Esophagus muscularis mucosa (tissue), 4 donors: ENCODE results near the gene ABCA1. TPM values are rescaled to one million over a fixed set of nuclear protein-coding genes. Genes with fewer than 3 reads are reported as not detected.

ENCODE experiments used
- DNase-seq: peaks from one replicate; pipeline ENCODE4 v3.0.0-alpha.2; 2017; ENCODE audit errors: extremely low spot score
- H3K27ac ChIP-seq, 4 donors: fragments of 200-600 bp; sonication (generic); replicated peaks in 1 of 4; 1 replicate in 3 of 4; 2 replicates in 1 of 4; pipeline ENCODE4 v1.5.1; 2016 to 2019; ENCODE audit warnings: mild to moderate bottlenecking in 1 of 4
- H3K27me3 ChIP-seq, 4 donors: fragments of 200-600 bp; sonication (generic); one replicate each; pipeline versions ENCODE4 v1.5.1 to v1.6.0; 2016 to 2019
- H3K36me3 ChIP-seq, 4 donors: fragments of 200-600 bp; sonication (generic); one replicate each; pipeline ENCODE4 v1.5.1; 2016 to 2019
- H3K4me1 ChIP-seq, 4 donors: fragments of 200-600 bp; sonication (generic); one replicate each; pipeline ENCODE4 v1.5.1; 2016 to 2019
- H3K4me3 ChIP-seq, 4 donors: fragments of 200-600 bp; sonication (generic); 1 replicate in 2 of 4; 2 replicates in 2 of 4; pipeline ENCODE4 v1.5.1; 2016 to 2019; ENCODE audit warnings: mild to moderate bottlenecking in 4 of 4, moderate library complexity in 1 of 4
- H3K9me3 ChIP-seq, 4 donors: fragments of 200-600 bp; sonication (generic); 1 replicate in 3 of 4; 2 replicates in 1 of 4; pipeline ENCODE4 v1.5.1; 2016 to 2019
- CTCF ChIP-seq, 3 experiments: fragments of 200-600 bp in 2 of 3; fragments of 450-650 bp in 1 of 3; sonication (generic) in 2 of 3; IDR thresholded peaks; one replicate each; pipeline ENCODE4 v1.5.1; 2017 to 2019; ENCODE audit warnings: antibody characterized with exemption in 3 of 3, mild to moderate bottlenecking in 2 of 3, moderate library complexity in 1 of 3
- EP300 ChIP-seq: sonication (generic); formaldehyde crosslinking; IDR thresholded peaks from one replicate; pipeline ENCODE4 v1.6.1; 2017; ENCODE audit warnings: antibody characterized with exemption
- POLR2A ChIP-seq: fragments of 450-650 bp; IDR thresholded peaks from one replicate; pipeline ENCODE4 v1.6.1; 2017; ENCODE audit warnings: antibody characterized with exemption, moderate library complexity, mild to moderate bottlenecking, low read depth
- POLR2AphosphoS5 ChIP-seq, 2 donors: sonication (generic); formaldehyde crosslinking; IDR thresholded peaks; one replicate each; pipeline ENCODE4 v1.6.1; 2017; ENCODE audit warnings: antibody characterized with exemption in 2 of 2
- WGBS: methylation state at CpG from one replicate; pipeline ENCODE4 v1.1.5; 2018; 5-methylcytosine and 5-hydroxymethylcytosine counted together
- intact Hi-C: fragments of 100-400 bp; cut with DNase I; formaldehyde crosslinking; loops from one replicate; pipeline ENCODE4 v1.15.1; 2023
- total RNA-seq, 4 donors: library from RNA; depleted of rRNA; stranded (reverse); fragments of >200 nt; gene quantifications; one replicate each; pipeline versions ENCODE4 v1.1.0 to v1.2.1, GENCODE V29; 2016

Gene ABCA1
- total RNA-seq, 4 donors from 2014 or later: 47.8 to 73.9 (median 54.7) TPM

GRCh38 chr9:104854613-104855012, 73.3 kb downstream of the ABCA1 start:
- peaks cover 8 to 82% (median 50%) of the 10 kb centered on the region in 4 donors for H3K36me3 ChIP-seq
- H3K27me3 ChIP-seq: no peaks in the 10 kb centered on the region
- TF ChIP-seq CTCF (IDR thresholded peaks at IDR 0.05) (no peak), POLR2AphosphoS5 (IDR thresholded peaks at IDR 0.05) (no peak), POLR2A (no peak), EP300 (no peak)
- intact Hi-C loops: no loop called here
- H3K4me1 ChIP-seq: peaks cover 15 to 79% (median 68%) of the 10 kb centered on the region in 4 donors
- no peaks in the 10 kb centered on the region for H3K9me3 ChIP-seq
- H3K27ac ChIP-seq: no peak overlapping the region
- no peak overlapping the region for H3K4me3 ChIP-seq
- 100% methylated on average over 1 of the region's 1 CpG for WGBS
- no peak for DNase-seq

- Histone ChIP-seq H3K27me3 (no peaks in the 10 kb centered on the region), H3K36me3 (peaks cover 4 to 78% (median 46%) of the 10 kb centered on the region in 4 donors), H3K4me3 (no peak overlapping the region), H3K4me1 (peaks cover 15 to 72% (median 61%) of the 10 kb centered on the region in 4 donors), H3K27ac (no peak overlapping the region), H3K9me3 (no peaks in the 10 kb centered on the region)
- no peak for DNase-seq
- TF ChIP-seq EP300 (no peak), POLR2A (no peak), POLR2AphosphoS5 (IDR thresholded peaks at IDR 0.05) (no peak), CTCF (IDR thresholded peaks at IDR 0.05) (no peak)
- intact Hi-C loops: no loop called here
These were observed 74.3 kb downstream of the ABCA1 start for GRCh38 chr9:104853683-104854082.

GRCh38 chr9:104853159-104853558, 74.8 kb downstream of the ABCA1 start:
- H3K9me3 ChIP-seq: no peaks in the 10 kb centered on the region
- intact Hi-C loops: no loop called here
- H3K27ac ChIP-seq: no peak overlapping the region
- peaks cover 15 to 74% (median 56%) of the 10 kb centered on the region in 4 donors for H3K4me1 ChIP-seq
- no peak overlapping the region for H3K4me3 ChIP-seq
- no peak for DNase-seq
- H3K27me3 ChIP-seq: no peaks in the 10 kb centered on the region
- 92% methylated on average over 3 of the region's 4 CpGs for WGBS
- peaks cover 0 to 78% (median 41%) of the 10 kb centered on the region in 4 donors for H3K36me3 ChIP-seq
- TF ChIP-seq EP300: no peak

GRCh38 chr9:104851546-104851920, 76.4 kb downstream of the ABCA1 start:
- intact Hi-C loops: no loop called here
- H3K9me3 ChIP-seq: no peaks in the 10 kb centered on the region
- DNase-seq: no peak
- peak overlapping the region in 1 of 4 donors; percentile 36 for H3K27ac ChIP-seq
- TF ChIP-seq EP300 (no peak), POLR2AphosphoS5 (IDR thresholded peaks at IDR 0.05) (no peak), CTCF (IDR thresholded peaks at IDR 0.05) (no peak), POLR2A (no peak)
- 74% methylated on average over 3 of the region's 3 CpGs for WGBS
- H3K4me3 ChIP-seq: no peak overlapping the region
- H3K4me1 ChIP-seq: peaks cover 15 to 73% (median 42%) of the 10 kb centered on the region in 4 donors
- H3K27me3 ChIP-seq: no peaks in the 10 kb centered on the region
- peaks cover 0 to 64% (median 25%) of the 10 kb centered on the region in 4 donors for H3K36me3 ChIP-seq

- peaks cover 0 to 58% (median 19%) of the 10 kb centered on the region in 4 donors for H3K36me3 ChIP-seq
- WGBS: 84% methylated on average over 6 of the region's 6 CpGs
- intact Hi-C loops: no loop called here
These were observed 77.0 kb downstream of the ABCA1 start for GRCh38 chr9:104850786-104851545.

More at GRCh38 chr9:104850786-104851545, 77.0 kb downstream of the ABCA1 start:
- TF ChIP-seq POLR2A (no peak), EP300 (no peak), POLR2AphosphoS5 (IDR thresholded peaks at IDR 0.05) (no peak), CTCF (IDR thresholded peaks at IDR 0.05) (no peak)
- no peaks in the 10 kb centered on the region for H3K9me3 ChIP-seq
- H3K4me3 ChIP-seq: no peak overlapping the region
- no peaks in the 10 kb centered on the region for H3K27me3 ChIP-seq
- H3K4me1 ChIP-seq: peaks cover 10 to 68% (median 36%) of the 10 kb centered on the region in 4 donors
- DNase-seq: no peak
- peak overlapping the region in 1 of 4 donors; percentile 36 for H3K27ac ChIP-seq
